Activated B cell treated with CpG ODN at 0.5 μM for 24 hours (primary cell): ENCODE measurements around the gene NEIL3. TPM values are rescaled to one million over a fixed set of nuclear protein-coding genes. Genes with fewer than 3 reads are reported as not detected.

ENCODE experiments used
- ATAC-seq: fragments of 200-7000 bp; cut with Tn5 transposase; one replicate; pipeline ENCODE4 v1.10.0; 2021; ENCODE audit warnings: low read depth, mild to moderate bottlenecking, moderate library complexity
- CTCF ChIA-PET: fragments of 350-600 bp; sonication (Branson Sonifier 250); formaldehyde crosslinking; loops from one replicate; lab custom pipeline; 2021; ENCODE audit warnings: antibody characterized with exemption; lab: Charles Lee
- POLR2A ChIA-PET: fragments of 350-600 bp; sonication (Branson Sonifier 250); formaldehyde crosslinking; loops from one replicate; lab custom pipeline; 2021; ENCODE audit warnings: antibody characterized with exemption; lab: Charles Lee
- DNase-seq: peaks from one replicate; pipeline ENCODE4 v3.0.0; 2022
- H3K27ac Mint-ChIP-seq: one replicate; pipeline ENCODE4 v1.8.0; 2020; ENCODE audit warnings: mixed read lengths
- H3K27me3 Mint-ChIP-seq: one replicate; pipeline ENCODE4 v1.8.0; 2021; ENCODE audit warnings: mixed read lengths
- H3K36me3 Mint-ChIP-seq: one replicate; pipeline ENCODE4 v1.8.0; 2021; ENCODE audit warnings: low read depth, mixed read lengths
- H3K4me1 Mint-ChIP-seq: one replicate; pipeline ENCODE4 v1.8.0; 2021; ENCODE audit warnings: mixed read lengths
- H3K4me3 Mint-ChIP-seq: one replicate; pipeline ENCODE4 v1.8.0; 2020; ENCODE audit warnings: mild to moderate bottlenecking, mixed read lengths
- H3K9me3 Mint-ChIP-seq: one replicate; pipeline ENCODE4 v1.8.0; 2020; ENCODE audit warnings: mixed read lengths
- CTCF ChIP-seq: fragments of 200-600 bp; IDR thresholded peaks from one replicate; pipeline ENCODE4 v1.8.0; 2022; ENCODE audit warnings: antibody characterized with exemption, mild to moderate bottlenecking
- intact Hi-C: fragments of 100-400 bp; cut with micrococcal nuclease; formaldehyde crosslinking; loops from one replicate; pipeline ENCODE4 v1.15.1; 2024
- total RNA-seq: library from RNA; stranded (reverse); gene quantifications from 2 replicates; pipeline ENCODE4 v1.2.3, GENCODE V29; 2022

NEIL3 gene
- total RNA-seq, 1 donor from 2014 or later: 0.35 TPM

GRCh38 chr4:177396352-177396751, 86.7 kb downstream of the NEIL3 start:
- ChIA-PET CTCF (no interaction called here), POLR2A (no interaction called here)
- Mint-ChIP-seq H3K4me3 (no peak overlapping the region), H3K27me3 (peaks cover 12% of the 10 kb centered on the region), H3K27ac (no peak overlapping the region), H3K9me3 (no peaks in the 10 kb centered on the region), H3K4me1 (no peaks in the 10 kb centered on the region), H3K36me3 (no peaks in the 10 kb centered on the region)
- intact Hi-C loops: no loop called here
- DNase-seq: no peak
- TF ChIP-seq CTCF: no peak
- ATAC-seq: no peak

- intact Hi-C loops: no loop called here
- DNase-seq (no peak), ATAC-seq (no peak)
- H3K36me3 Mint-ChIP-seq: no peaks in the 10 kb centered on the region
- no peaks in the 10 kb centered on the region for H3K4me1 Mint-ChIP-seq
- no peak for TF ChIP-seq CTCF
- ChIA-PET CTCF (no interaction called here), POLR2A (no interaction called here)
- H3K9me3 Mint-ChIP-seq: no peaks in the 10 kb centered on the region
- no peak overlapping the region for H3K4me3 Mint-ChIP-seq
- H3K27ac Mint-ChIP-seq: no peak overlapping the region
- H3K27me3 Mint-ChIP-seq: peaks cover 5% of the 10 kb centered on the region
Measured at GRCh38 chr4:177400030-177400429, 90.4 kb downstream of the NEIL3 start.

GRCh38 chr4:177401658-177402273, 92.1 kb downstream of the NEIL3 start:
- H3K27me3 Mint-ChIP-seq: peaks cover 5% of the 10 kb centered on the region
- no peaks in the 10 kb centered on the region for H3K4me1 Mint-ChIP-seq
- TF ChIP-seq CTCF: no peak
- no peaks in the 10 kb centered on the region for H3K9me3 Mint-ChIP-seq
- ChIA-PET CTCF (no interaction called here), POLR2A (no interaction called here)
- ATAC-seq (no peak), DNase-seq (no peak)
- no peaks in the 10 kb centered on the region for H3K36me3 Mint-ChIP-seq
- intact Hi-C loops: no loop called here
- H3K27ac Mint-ChIP-seq: no peak overlapping the region
- H3K4me3 Mint-ChIP-seq: no peak overlapping the region

GRCh38 chr4:177403746-177404145, 94.1 kb downstream of the NEIL3 start:
- no peak for ATAC-seq
- intact Hi-C loops: no loop called here
- TF ChIP-seq CTCF: no peak
- CTCF ChIA-PET: no interaction called here
- no peaks in the 10 kb centered on the region for H3K36me3 Mint-ChIP-seq
- H3K27me3 Mint-ChIP-seq: peaks cover 1% of the 10 kb centered on the region
- no peaks in the 10 kb centered on the region for H3K9me3 Mint-ChIP-seq
- H3K4me3 Mint-ChIP-seq: no peak overlapping the region
- POLR2A ChIA-PET: no interaction called here
- DNase-seq: no peak
- no peaks in the 10 kb centered on the region for H3K4me1 Mint-ChIP-seq
- no peak overlapping the region for H3K27ac Mint-ChIP-seq

- Mint-ChIP-seq H3K27ac (no peak overlapping the region), H3K27me3 (peaks cover 1% of the 10 kb centered on the region), H3K4me3 (no peak overlapping the region), H3K9me3 (no peaks in the 10 kb centered on the region), H3K36me3 (no peaks in the 10 kb centered on the region), H3K4me1 (no peaks in the 10 kb centered on the region)
- intact Hi-C loops: no loop called here
- POLR2A ChIA-PET: no interaction called here
- CTCF ChIA-PET: no interaction called here
- no peak for ATAC-seq
- no peak for TF ChIP-seq CTCF
- no peak for DNase-seq
Measured at GRCh38 chr4:177404342-177404741, 94.7 kb downstream of the NEIL3 start.
